ENCODE results near the gene SLC24A5.

- no peak for TF ChIP-seq CTCF (conservative IDR thresholded peaks at IDR 0.05; ENCODE audit: low read length)
- no peak for TF ChIP-seq EZH2phosphoT487 (IDR thresholded peaks at IDR 0.05; ENCODE audit: borderline replicate concordance, low read depth, low read length)
Measured at GRCh38 chr15:48168616-48169015, 47.8 kb downstream of the SLC24A5 start.

Measured in OCI-LY7 (cell line).